Astrocyte of the hippocampus (primary cell): ENCODE measurements around the gene NCR3LG1.

Source experiments
- DNase-seq: peaks from one replicate; pipeline ENCODE4 v3.0.0; 2011; ENCODE audit warnings: low read depth, low spot score

Gene NCR3LG1

GRCh38 chr11:17351510-17352176, at the start of gene NCR3LG1:
NCR3LG1 (plus strand) TSS chr11:17351800; CDS start chr11:17351970, 170 bp downstream.
- peak; percentile 69 for DNase-seq

DNA sequence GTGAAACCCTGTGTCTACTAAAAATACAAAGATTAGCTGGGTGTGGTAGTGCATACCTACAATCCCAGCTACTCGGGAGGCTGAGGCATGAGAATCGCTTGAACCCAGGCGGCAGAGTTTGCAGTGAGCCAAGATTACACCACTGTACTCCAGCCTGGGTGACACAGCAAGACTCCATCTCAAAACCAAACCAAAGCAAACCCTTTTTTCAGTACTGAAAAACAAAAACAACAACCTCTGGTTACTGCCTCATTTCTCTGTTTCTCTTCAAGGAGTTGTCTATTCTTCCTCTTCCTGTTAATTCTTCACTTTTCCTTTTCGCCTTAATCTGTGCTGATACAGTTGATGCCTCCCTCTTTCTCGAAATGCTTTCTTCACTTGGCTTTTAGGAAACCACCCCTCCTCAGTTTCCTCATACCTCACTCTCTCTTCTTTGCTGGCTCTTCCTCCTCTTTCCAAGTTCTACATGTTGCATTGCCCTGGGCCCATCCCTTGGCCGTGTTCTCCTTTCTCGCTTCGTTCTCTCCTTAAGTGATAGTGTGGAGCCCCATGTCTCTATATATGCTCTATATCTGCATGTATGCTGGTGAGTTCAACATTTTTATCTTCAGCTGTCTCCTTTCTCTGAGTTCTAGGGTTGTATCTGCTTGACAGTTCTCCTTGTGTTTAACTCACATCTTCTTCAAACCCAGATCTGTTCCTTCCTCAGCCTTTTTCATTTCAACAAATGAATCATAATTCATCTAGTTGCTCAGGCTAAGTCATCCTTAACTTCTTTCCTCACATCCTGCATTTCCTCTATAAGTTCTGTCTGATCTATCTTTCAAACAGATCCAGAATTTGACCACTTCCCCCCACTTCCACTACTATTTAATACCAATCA, 38.0 kb upstream of the NCR3LG1 start:
- no peak for DNase-seq

- DNase-seq = peak; percentile 46
Measured at GRCh38 chr11:17314232-17314547, 37.4 kb upstream of the NCR3LG1 start.

GRCh38 chr11:17314904-17315426, 36.6 kb upstream of the NCR3LG1 start:
- DNase-seq = no peak

DNA sequence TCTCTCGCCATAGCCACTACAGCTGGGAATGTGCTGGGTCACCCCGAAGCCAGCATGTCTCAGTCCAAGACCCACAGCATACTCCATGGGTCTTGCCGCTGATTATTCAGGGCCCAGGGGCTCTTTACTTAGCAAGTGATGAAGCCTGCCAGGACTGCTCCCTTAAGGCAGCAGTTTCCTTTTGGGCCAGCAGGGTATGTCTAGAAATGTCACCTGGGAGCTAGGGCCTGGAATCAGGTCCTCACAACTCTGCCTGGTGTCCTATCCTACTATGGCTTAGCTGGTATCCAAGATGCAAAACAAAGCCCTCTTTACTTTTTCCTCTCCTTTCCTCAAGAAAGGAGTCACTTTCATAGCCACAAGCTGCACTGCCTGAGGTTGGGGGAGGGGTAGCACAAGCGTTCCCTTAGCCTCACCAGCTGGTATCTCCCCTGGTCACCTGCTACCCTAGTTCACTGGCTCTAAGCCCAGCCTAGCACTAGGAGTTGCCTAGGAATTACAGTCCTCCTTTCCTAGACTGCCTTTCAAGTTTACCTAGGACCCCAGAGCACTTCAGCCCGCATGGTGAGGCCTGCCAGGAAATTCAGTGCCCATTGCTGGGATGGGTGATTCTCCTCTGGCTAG, 22.6 kb upstream of the NCR3LG1 start:
- DNase-seq = no peak

- no peak for DNase-seq
Measured at GRCh38 chr11:17331669-17332068, 19.9 kb upstream of the NCR3LG1 start.

DNA sequence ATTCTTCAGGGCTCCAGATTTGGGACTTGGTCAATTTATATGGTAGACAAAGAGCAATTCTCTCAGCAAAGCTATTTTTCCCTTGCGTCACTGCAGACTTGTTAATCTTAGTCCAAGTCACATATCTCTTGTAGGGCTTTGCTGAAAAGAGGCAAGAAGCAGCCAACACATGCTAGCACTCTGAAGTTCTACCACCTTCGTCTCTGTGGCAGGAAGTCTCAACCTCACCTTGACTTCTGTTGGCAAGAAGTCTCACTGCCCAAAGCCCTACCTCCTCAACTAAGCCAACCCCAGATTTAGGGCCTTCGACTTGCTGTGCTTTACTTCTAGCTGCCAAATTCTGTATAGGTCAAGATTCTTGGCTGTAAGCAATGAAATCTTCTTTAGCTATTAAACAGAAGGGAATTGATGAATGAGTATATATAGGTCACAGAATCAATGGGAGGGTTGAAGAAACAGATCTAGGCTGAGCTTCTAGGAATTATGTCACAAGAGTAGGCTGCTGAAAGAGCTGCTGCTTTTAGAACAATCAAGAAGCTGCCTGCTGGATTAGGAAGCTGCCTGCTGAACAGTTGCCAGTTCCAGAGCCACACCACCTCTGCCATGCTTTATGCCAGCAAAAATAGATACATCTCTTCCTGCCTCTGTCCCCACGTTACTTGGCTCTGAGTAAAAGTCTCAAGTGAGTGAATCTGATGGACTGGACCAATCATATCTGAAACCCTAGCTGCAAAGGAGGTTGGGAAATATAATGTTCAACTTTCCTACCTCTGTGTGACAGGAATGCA, 17.6 kb upstream of the NCR3LG1 start:
- DNase-seq = no peak

GRCh38 chr11:17343257-17343656, 8.3 kb upstream of the NCR3LG1 start:
- no peak for DNase-seq

GRCh38 chr11:17343907-17344306, 7.7 kb upstream of the NCR3LG1 start:
- DNase-seq = peak; percentile 71

- DNase-seq = no peak
Measured at GRCh38 chr11:17347676-17348075, 3.9 kb upstream of the NCR3LG1 start.

GRCh38 chr11:17350455-17351171, 987 bp upstream of the NCR3LG1 start:
- no peak for DNase-seq

DNA sequence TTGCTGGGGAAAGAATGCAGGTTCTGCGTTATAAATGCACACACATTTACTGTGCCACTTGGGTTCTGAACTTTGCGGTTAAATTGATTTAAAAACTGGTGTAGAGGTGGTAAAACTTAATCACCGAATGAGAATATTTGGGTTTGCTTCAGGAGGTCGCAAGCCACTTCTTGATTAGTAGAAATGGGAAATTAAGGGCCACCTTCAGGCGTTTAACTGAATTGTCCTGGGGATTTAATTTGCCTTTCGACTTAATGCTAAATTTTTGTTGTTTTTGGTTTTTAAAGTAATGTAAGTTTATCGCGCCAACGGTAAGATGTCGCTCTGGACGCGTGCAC, 459 bp upstream of the NCR3LG1 start:
- no peak for DNase-seq

DNA sequence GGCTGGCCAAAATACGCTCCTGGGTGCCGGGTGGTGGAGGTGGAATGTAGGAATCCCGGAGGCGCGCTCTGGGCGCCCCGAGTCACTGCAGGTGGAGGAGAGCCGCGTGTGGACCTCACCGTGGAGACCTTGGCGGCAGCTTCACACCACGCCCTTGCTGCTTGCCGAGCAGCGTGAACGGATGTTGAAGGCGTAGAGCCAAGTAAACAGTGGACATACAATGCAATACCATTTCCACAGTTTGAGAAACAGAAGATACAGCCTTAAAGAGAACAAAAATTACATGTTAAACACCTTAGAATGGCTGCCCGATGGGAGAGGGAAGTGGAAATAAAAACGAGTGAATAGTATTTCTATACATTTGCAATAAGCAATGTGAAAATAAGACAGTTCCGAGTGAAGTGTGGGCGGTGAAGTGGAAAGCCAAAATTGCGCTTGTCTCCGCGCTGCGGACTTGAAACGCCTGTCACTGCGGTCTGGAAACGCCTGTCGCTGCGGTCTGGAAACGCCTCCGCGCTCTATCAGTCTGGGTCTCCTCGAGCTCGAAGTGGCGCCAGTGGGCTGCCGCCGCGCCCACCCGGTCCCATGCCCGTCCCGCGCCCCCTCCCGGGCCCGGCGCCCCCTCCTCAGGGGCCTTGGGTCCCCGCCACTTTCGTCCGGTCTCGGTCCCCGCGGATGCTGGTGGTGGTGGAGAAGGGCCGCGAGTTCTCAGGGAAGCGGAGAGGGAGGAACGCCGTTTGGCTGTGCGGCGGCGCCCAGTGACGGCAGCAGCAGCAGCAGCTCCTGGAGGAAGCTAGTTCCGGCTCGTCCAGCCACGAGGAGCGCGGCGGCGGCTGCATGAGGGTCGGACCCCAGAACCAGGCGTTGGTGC, 1.6 kb downstream of the NCR3LG1 start:
- DNase-seq = peak; percentile 85

- no peak for DNase-seq
Measured at GRCh38 chr11:17353821-17354600, 2.4 kb downstream of the NCR3LG1 start.

GRCh38 chr11:17354601-17354991, 3.0 kb downstream of the NCR3LG1 start:
- peak; percentile 79 for DNase-seq

DNA sequence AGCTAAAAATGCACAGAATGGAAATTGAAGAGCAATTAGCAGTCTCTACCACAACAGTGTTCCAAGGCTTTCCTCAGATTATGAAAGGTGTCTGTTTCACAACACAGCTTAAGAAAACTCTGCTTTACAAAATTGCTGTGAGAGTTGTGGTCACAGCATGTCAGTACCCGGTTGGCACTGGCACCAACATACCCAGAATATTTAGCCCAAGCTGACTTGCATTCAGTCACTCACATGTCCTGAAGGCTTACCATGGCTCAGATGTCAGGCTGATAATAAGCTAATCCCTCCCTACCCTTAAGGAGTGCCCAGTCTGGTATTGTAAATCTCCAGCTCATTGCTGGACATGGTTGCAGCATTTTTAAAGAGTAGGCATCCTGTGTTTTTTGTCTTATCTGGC, 14.9 kb downstream of the NCR3LG1 start:
- no peak for DNase-seq

- no peak for DNase-seq
Measured at GRCh38 chr11:17368551-17368950, 17.0 kb downstream of the NCR3LG1 start.

- no peak for DNase-seq
Measured at GRCh38 chr11:17369094-17369493, 17.5 kb downstream of the NCR3LG1 start.

DNA sequence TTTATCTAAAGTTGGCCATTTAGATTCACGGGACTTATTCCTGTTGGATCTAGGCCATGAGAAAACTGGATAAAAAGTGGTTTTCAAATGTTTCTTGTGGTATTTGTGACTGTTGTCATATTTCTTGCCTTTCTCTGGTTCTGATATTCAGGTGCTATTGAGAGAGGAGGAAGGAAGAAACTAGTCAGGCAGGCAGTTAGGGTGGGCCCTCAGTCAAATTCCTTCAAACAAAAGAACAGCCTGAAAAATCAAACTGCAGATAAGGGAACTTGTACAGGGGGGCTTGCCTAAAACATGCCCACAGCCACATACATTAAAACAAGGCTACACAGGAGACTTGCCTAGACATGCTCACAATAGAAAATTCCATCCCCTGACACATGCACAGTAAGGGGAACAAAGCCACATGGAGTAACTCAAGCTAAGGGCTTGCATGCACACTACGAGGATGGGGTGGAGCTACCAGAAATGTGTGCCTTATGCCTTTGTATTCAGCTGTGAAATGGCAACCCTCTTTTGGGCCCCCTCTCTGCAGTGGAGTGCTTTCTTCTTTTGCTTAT, 18.2 kb downstream of the NCR3LG1 start:
- no peak for DNase-seq
